KG1 (cell line): ENCODE results near the gene MFSD2B.
"Not testable (repeated sequence)": the region's sequence is repeated elsewhere in the genome, so short reads cannot be mapped to it uniquely, and the experiment has no call there.

Experiments
- DNase-seq: peaks from one replicate; lab custom pipeline; 2025; lab: John Stamatoyannopoulos, UW

Gene MFSD2B

DNA sequence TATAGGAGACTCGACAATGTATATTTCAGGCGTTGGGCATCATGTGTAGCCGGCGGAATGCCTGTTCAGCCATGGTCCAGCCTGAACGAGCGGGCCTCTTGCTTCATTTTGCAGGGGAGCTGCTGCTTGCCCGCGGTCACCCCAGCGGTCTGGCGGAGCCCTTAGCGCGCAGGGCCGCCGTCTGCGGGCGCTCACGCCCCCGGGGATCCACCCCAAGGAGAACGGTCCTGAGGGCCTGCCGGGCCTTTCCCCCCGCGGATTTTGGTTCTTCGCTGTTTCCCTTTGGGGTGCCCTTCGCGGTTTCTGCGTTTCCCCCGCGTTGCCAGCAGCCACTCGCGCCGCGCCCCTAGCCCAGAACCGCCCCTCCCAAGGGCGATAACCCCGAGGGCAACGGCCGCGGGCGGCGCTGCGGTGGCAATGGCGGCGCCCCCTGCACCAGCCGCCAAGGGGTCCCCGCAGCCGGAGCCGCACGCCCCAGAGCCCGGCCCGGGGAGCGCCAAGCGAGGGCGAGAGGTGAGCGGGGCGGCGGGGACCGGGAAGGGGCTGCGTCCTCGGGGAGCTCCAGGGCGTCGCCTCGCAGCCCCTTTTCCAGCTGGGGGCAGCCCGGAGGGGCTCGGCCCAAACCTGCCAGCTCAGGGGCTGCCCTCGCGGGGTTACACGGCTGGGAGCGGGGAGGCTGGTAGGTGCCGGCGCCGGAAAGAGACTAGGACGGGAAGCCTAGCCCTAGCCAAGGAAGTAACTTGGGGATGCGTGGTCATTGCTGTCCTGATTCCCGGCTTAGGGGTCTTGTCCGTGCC lies at the start of gene MFSD2B:
Gene MFSD2B, plus strand, starts transcription at position 406 of the 797 bp plus-strand sequence. Its CDS starts 12 bp downstream, at position 418.
- no peak for DNase-seq

GRCh38 chr2:23967846-23968245 lies 42.0 kb upstream of the MFSD2B start:
- no peak for DNase-seq

DNA sequence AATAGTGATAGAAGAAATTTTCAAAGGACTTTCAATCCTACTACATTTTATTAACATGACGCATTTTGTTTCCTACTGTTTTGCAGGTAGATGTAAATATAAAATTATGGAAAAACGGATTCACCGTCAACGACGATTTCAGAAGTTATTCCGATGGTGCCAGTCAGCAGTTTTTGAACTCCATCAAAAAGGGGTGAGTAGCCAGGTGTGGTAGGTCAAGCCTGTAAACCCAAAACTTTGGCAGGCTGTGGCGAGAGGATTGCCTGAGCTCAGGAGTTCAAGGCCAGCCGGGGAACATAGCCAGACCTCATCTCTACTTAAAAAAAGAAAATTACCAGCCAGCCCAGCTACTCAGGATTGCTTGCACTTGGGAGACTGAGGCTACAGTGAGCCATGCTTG lies 33.0 kb upstream of the MFSD2B start:
- DNase-seq: no peak

GRCh38 chr2:23988371-23988770 lies 21.5 kb upstream of the MFSD2B start:
- DNase-seq: no peak

DNA sequence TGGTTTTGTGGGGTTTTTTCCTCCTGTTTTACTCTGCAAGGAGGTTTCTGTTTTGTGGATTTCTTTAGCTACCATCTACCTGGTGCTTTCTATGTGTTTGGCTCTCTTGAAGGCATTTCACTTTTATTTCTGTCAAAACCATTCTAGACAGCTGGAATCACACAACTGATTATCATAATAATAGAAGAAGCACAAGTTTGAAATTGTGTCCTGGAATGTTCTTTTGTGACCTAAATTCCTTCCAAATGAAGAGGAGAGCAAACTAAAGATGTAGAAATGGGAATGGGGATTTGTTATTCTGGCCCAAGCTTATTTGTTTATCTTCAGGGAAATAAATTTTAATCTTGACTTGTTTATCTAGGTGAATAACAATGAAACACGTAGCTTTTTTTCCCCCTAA lies 17.0 kb upstream of the MFSD2B start:
- no peak for DNase-seq

DNA sequence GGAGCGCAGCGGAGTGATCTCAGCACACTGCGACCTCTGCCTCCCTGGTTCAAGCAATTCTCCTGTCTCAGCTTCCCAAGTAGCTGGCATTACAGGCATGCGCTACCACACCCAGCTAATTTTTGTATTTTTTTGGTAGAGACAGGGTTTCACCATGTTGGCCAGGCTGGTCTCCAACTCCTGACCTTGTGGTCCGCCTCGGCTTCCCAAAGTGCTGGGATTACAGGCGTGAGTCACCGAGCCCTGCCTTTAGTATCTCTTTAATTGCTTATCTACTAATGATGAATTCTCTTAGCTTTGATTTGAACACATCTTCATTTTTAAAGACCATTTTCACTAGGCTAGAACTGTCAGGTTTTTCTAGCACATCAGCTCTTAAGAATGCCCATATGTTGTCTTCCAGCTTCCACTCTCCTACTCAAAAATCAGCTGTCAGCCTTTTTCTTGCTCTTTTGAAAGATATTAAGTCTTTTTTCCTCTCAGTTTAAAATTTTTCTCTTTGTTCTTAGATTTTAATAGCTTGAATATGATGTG lies 16.1 kb upstream of the MFSD2B start:
- DNase-seq: no peak

DNA sequence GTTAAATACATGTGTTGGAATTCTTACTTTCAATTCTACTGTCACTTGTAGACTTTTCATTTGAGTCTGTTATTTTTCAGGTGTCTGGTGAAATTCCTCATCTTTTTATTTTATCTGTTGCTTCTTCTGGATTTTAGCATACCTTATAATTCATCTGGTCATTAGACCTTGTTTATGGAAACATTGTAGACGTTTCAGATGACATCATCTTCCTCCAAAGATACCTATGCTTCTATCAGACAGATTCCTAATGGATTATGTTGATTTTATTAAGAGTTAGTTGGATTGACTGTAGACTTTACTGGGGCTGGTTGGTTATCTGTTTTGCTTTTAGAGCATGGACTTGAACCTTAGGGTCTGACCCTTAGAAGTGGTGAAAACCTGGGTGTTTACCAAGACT lies 15.3 kb upstream of the MFSD2B start:
- DNase-seq: no peak

DNA sequence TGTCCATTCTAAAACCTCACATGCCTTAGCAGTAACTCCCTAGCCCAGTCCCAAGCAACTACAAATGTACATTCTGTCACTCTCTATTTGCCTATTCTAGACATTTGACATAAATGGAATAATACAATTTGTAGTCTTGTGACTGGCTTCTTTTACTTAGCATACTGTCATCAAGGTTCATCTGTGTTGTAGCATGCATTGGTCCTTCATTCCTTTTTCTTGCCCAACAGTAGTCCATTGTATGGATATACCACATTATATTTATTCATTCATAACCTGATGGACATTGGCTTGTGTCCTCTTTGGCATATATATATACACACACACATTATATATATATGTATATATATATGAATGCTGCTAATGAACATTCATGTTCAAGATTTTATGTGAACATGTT lies 2.2 kb upstream of the MFSD2B start:
- DNase-seq: no peak

DNA sequence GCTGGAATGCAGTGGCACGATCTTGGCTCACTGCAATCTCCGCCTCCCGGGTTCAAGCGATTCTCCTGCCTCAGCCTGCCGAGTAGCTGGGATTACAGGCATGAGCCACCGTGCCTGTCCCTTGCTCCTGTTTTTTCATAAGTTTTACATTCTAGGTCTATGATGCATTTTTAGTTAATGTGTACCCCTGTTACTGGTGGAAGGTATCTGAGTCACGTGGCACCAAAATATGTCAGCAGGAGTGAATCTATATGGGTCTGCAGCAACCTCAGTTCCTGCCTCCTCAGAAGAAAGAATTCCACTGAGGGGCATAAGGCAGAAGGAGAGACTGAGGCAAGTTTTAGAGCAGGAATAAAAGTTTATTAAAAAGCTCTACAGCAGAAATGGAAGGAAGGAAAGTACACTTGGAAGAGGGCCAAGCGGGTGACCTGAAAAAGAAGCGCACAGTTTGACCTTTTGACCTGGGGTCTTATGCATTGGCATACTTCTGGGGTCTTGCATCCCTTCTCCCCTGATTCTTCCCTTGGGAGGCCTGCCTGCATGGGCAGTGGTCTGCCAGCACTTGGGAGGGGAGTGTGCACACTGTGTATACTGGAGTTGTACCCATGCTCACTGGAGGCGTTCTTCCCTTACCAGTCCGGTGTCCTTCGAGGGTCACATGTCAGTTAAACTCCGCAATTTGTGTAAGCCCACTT lies 1.1 kb upstream of the MFSD2B start:
- no peak for DNase-seq

GRCh38 chr2:24009367-24009679 lies 562 bp upstream of the MFSD2B start:
- no peak for DNase-seq

GRCh38 chr2:24010477-24011249 lies 778 bp downstream of the MFSD2B start:
- DNase-seq: no peak

DNA sequence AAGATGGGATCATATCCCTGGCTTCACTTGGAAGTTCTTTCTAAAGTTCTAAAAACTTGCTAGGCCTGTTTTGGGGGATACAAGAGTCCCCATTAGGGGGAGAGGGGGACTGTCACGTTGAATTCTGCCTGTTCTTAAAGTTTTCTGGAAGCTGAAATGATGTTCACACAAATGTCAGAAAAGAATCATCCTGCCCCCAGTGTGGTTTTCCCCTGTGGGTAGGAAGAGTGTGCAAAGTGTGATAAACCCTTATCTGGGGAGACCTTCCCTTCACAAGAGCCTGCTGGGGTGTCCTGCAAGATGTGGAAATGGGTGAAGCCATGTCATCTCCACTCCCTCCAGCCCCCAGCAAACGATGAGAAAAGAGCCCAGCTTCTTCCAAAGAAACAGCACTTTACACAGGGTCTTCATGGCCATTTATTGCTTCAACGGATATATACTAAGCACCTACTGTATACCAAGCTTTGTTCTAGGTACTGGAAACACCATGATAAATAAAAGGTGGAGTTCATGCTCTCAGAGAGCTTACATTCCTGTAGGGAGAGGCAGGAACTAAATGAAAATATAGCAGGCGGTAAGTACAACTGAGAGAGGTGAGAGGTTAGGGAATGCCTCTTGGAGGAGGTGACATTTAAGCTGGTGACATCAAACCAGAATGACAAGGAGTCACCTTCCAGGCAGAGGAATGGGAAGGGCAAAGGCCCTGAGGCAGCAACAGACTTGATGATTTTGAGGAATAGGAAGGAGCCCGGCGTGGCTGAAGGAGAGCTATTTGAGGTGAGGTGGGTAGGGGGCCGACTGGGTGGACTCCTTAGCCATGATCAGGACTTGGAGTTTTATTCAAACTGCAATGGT lies 1.6 kb downstream of the MFSD2B start:
- no peak for DNase-seq

- no peak for DNase-seq
Measured at GRCh38 chr2:24012521-24013188, 2.8 kb downstream of the MFSD2B start.

DNA sequence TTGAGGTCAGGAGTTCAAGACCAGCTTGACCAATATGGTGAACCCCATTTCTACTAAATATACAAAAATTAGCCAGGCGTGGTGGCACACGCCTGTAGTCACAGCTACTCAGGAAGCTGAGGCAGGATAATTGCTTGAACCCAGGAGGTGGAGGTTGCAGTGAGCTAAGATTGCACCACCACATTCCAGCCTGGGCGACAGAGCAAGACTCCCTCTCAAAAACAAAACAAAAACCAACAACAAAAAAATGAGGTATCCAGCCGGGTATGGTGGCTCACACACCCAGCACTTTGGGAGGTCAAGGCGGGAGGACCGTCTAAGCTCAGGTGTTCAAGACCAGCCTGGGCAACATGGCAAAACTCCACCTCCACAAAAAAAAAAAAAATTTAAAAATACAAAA lies 5.0 kb downstream of the MFSD2B start:
- DNase-seq: not testable (repeated sequence)

DNA sequence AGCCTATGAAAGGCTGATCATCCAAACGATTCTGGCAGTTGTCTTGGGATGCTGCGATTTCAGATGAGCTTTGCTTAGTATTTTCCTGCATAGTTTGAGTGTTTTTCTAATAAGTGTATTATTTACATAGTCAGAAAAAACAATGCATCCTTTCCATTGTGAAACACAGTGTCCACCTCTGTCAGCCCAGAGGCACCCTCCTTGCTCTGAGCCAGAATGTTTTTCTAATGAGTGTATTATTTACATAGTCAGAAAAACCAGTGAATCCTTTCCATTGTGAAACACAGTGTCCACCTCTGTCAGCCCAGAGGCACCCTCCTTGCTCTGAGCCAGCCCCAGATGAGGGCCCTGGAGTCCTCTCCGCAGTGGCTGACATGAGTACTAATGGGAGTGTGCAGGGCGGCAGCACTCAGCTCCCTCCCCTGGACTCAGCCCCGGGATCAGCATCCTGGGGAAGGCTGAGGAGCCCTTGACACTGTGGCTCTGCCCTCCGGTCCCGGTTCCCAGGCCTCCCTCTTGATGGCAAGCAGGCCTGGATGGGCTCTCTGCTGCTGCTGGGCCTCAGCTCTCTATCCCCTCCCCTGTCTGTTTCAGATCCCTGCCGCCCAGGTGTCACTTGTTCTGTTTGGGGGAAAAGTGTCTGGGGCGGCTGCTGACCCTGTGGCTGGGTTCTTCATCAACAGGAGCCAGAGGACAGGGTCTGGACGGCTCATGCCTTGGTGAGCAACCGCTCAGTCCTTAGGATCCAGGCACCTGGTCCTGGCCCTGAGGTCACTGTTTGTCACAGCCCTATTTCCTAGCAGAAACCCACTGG lies 5.9 kb downstream of the MFSD2B start:
- DNase-seq: no peak

DNA sequence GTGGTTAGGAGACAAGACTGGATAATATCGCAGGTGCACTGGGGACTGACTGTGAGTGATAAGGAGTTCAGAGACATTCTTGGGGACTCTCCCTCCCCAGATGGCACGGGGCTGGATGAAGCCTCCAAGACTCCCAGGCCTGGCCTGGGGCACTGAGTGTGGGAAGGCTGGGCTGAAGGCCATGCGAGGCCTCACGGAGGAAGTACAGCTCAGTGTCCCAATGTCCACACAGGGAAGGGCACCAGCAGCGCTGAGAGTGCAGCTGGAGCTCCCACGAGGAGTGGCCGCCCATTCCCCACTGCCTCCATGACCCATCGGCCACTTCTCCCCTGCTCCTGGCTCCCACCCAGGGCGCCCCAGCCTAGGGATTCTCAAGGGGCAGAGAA lies 6.5 kb downstream of the MFSD2B start:
- DNase-seq: no peak

GRCh38 chr2:24016853-24017703 lies 7.2 kb downstream of the MFSD2B start:
- DNase-seq: no peak

DNA sequence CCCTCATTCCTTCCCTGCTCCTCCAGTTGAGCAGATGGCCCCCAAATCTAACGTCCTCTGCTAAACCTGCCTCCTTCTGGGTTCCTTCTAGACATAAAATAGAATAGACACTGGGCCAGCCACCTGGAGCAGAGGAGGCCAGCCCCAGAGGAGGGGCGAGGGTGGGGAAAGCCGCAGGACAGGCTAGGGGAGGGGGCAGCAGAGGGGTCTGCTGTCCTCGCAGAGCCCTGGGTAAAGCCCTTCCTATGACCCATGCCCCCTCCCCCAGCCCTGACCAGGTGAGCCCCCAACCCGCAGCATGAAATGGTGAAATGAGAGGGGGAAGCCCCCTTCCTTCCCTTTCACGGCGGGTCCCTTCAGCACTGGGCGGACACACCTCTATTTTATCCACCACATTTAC lies 7.8 kb downstream of the MFSD2B start:
- no peak for DNase-seq

- DNase-seq: no peak
Measured at GRCh38 chr2:24018241-24018640, 8.4 kb downstream of the MFSD2B start.
